Choroid plexus epithelial cell (primary cell): ENCODE measurements around the gene TMEM184A.

ENCODE experiments used
- DNase-seq: peaks from one replicate; pipeline ENCODE4 v3.0.0-alpha.2; 2010; ENCODE audit warnings: low read depth
- H3K4me3 ChIP-seq: 2 replicates; pipeline ENCODE4 v1.5.1; 2011; ENCODE audit warnings: low read depth, mild to moderate bottlenecking, control low read depth, low read length, moderate library complexity
- CTCF ChIP-seq: conservative IDR thresholded peaks from 2 replicates; pipeline ENCODE4 v1.5.1; 2011; ENCODE audit warnings: low read depth, mild to moderate bottlenecking, control low read depth, inconsistent platforms, low read length, moderate library complexity

Gene TMEM184A

GRCh38 chr7:1512781-1513656, 43.0 kb downstream of the TMEM184A start:
- peak; percentile 54 for DNase-seq
- H3K4me3 ChIP-seq = no peak overlapping the region
- TF ChIP-seq CTCF = no peak

DNA sequence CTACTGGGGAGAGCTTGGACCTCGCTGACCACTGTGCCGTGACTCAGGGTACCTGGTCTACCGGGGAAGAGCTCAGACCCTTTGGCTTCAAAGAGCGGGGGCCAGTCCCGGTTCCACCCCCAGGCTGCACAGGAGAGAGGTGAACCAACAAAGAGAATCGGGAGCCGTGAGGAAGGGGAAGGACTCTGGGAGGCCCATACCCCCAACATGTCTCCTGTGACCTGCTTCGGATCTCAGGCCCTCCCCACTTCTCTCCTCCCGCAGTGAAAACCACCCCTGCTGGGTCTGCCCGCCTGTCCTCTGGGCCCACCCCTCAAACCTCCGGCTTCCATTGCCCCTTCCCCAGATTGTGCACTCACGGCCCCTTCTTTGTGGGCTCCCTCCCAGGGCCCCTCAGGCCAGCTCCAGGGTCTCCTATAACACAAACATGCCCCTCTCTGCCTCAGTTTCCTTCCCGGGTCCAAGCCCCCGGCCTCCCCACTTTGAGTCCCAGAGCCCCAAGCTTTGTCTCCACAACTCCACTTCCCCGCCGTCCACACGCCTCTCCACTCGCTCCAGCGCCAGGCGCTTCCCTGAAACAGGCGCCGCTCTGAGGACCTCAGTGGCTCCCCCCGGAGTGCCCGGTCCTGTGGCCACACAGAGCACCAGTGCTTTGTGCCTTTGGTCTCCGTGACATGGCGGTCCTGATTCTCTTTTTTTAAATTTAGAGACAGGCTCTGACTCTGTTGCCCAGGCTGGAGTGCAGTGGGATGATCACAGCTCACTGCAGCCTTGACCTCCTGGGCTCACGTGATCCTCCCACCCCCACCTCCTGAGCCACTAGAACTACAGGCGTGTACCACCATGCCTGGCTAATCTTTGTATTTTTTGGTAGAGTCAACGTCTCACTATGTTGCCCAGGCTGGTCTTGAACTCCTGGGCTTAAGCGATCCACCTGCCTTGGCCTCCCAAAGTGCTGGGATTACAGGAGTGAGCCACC, 44.3 kb downstream of the TMEM184A start:
- no peak for TF ChIP-seq CTCF
- no peak overlapping the region for H3K4me3 ChIP-seq
- no peak for DNase-seq

GRCh38 chr7:1510780-1511154, 45.2 kb downstream of the TMEM184A start:
- TF ChIP-seq CTCF = no peak
- H3K4me3 ChIP-seq = no peak overlapping the region
- no peak for DNase-seq

GRCh38 chr7:1509226-1509625, 46.8 kb downstream of the TMEM184A start:
- no peak overlapping the region for H3K4me3 ChIP-seq
- TF ChIP-seq CTCF = no peak
- DNase-seq = no peak

- no peak for TF ChIP-seq CTCF
- no peak for DNase-seq
- H3K4me3 ChIP-seq = no peak overlapping the region
Observed at GRCh38 chr7:1508277-1508758, 47.7 kb downstream of the TMEM184A start.

GRCh38 chr7:1505731-1506550, 50.1 kb downstream of the TMEM184A start:
- no peak overlapping the region for H3K4me3 ChIP-seq
- no peak for TF ChIP-seq CTCF
- no peak for DNase-seq
